HepG2 (cell line): ENCODE measurements around the gene CRTC2. TPM values are rescaled to one million over a fixed set of nuclear protein-coding genes. Genes with fewer than 3 reads are reported as not detected.

ENCODE experiments used
- FOXP1 ChIP-seq, 2 experiments: fragments of 450-650 bp in 1 of 2; IDR thresholded peaks; 2 replicates each; pipeline ENCODE4 v1.6.1; 2017 to 2018; ENCODE audit warnings: antibody characterized with exemption in 1 of 2
- HNRNPK ChIP-seq: fragments of 200-400 bp; formaldehyde crosslinking; IDR thresholded peaks from 2 replicates; pipeline ENCODE4 v1.6.1; 2018; ENCODE audit warnings: low read length, low read depth, moderate library complexity, mild to moderate bottlenecking; ENCODE audit not compliant: poor library complexity, severe bottlenecking
- MATR3 ChIP-seq: sonication (generic); formaldehyde crosslinking; IDR thresholded peaks from 2 replicates; pipeline ENCODE4 v1.4.0; 2020; ENCODE audit warnings: missing genetic modification reagents
- MNT ChIP-seq: fragments of 450-650 bp; IDR thresholded peaks from 2 replicates; pipeline ENCODE4 v1.6.1; 2016
- PLSCR1 ChIP-seq: sonication (generic); formaldehyde crosslinking; IDR thresholded peaks from 2 replicates; pipeline ENCODE4 v1.5.0; 2020; ENCODE audit warnings: missing genetic modification reagents, mild to moderate bottlenecking, borderline replicate concordance
- RFX1 ChIP-seq: fragments of 450-650 bp; IDR thresholded peaks from 2 replicates; pipeline ENCODE4 v1.6.1; 2017
- RNF219 ChIP-seq: sonication (generic); formaldehyde crosslinking; IDR thresholded peaks from 2 replicates; pipeline ENCODE4 v1.5.0; 2020; ENCODE audit warnings: mild to moderate bottlenecking, missing genetic modification reagents
- SALL2 ChIP-seq: sonication (generic); formaldehyde crosslinking; IDR thresholded peaks from 2 replicates; pipeline ENCODE4 v1.8.1; 2023; ENCODE audit warnings: mild to moderate bottlenecking, missing genetic modification reagents, inconsistent platforms
- SP1 ChIP-seq, 2 experiments: fragments of 450-650 bp in 1 of 2; sonication (generic) in 1 of 2; formaldehyde crosslinking in 1 of 2; IDR thresholded peaks; 2 replicates each; pipeline versions ENCODE4 v1.4.0 to v1.6.1; 2016 to 2020; ENCODE audit warnings: missing genetic modification reagents in 1 of 2
- TARDBP ChIP-seq: sonication (generic); formaldehyde crosslinking; IDR thresholded peaks from 2 replicates; pipeline ENCODE4 v1.8.0; 2022; ENCODE audit warnings: mild to moderate bottlenecking, missing genetic modification reagents
- TBL1XR1 ChIP-seq: fragments of 150-350 bp; IDR thresholded peaks from 2 replicates; pipeline ENCODE4 v1.6.1; 2014; ENCODE audit warnings: borderline replicate concordance, low read length; ENCODE audit not compliant: partially characterized antibody
- ZMYM4 ChIP-seq: sonication (generic); formaldehyde crosslinking; IDR thresholded peaks from 2 replicates; pipeline ENCODE4 v1.8.1; 2023; ENCODE audit warnings: mild to moderate bottlenecking, missing genetic modification reagents
- ZNF142 ChIP-seq: sonication (generic); formaldehyde crosslinking; IDR thresholded peaks from 2 replicates; pipeline ENCODE4 v1.4.0; 2020; ENCODE audit warnings: missing genetic modification reagents
- ZNF235 ChIP-seq: sonication (generic); formaldehyde crosslinking; IDR thresholded peaks from 2 replicates; pipeline ENCODE4 v1.8.1; 2023; ENCODE audit warnings: mild to moderate bottlenecking, missing genetic modification reagents, borderline replicate concordance
- ZNF33B ChIP-seq: sonication (generic); formaldehyde crosslinking; IDR thresholded peaks from 2 replicates; pipeline ENCODE4 v1.5.1; 2020; ENCODE audit warnings: mild to moderate bottlenecking, missing genetic modification reagents
- ZNF441 ChIP-seq: sonication (generic); formaldehyde crosslinking; IDR thresholded peaks from 2 replicates; pipeline ENCODE4 v1.7.0; 2021; ENCODE audit warnings: missing genetic modification reagents, borderline replicate concordance
- ZNF850 ChIP-seq: sonication (generic); formaldehyde crosslinking; conservative IDR thresholded peaks from 2 replicates; pipeline ENCODE4 v1.9.0; 2021; ENCODE audit warnings: mild to moderate bottlenecking, missing genetic modification reagents
- ZZZ3 ChIP-seq: sonication (generic); formaldehyde crosslinking; IDR thresholded peaks from 2 replicates; pipeline ENCODE4 v1.4.0; 2020; ENCODE audit warnings: missing genetic modification reagents, mild to moderate bottlenecking, borderline replicate concordance
- polyA plus RNA-seq, 8 experiments: library from polyadenylated mRNA; depleted of rRNA in 3 of 8; stranded (reverse) in 7 of 8; unstranded in 1 of 8; fragments of >200 nt; fragmentation: Illumina TruSeq in 4 of 8; extraction: Trizol in 4 of 8; gene quantifications; 2 replicates each; pipeline versions ENCODE4 v1.2.1 to v1.2.3, GENCODE V29; 2011 to 2016; ENCODE audit warnings: low read depth in 4 of 8, missing spikeins in 1 of 8, mixed read lengths in 1 of 8; ENCODE audit not compliant: insufficient read depth in 1 of 8
- total RNA-seq, 5 experiments: library from RNA; depleted of rRNA; stranded (reverse); fragments of >200 nt; fragmentation: Illumina TruSeq; extraction: Trizol; gene quantifications; 2 replicates each; pipeline ENCODE4 v1.2.3, GENCODE V29; 2016; ENCODE audit warnings: low read depth in 1 of 5

Gene CRTC2
- total and polyA plus RNA-seq, 2 of the 13 experiments (the other 11 are each of a cell fraction or from before 2014, with no cell fraction given): 6.1 to 26.7 TPM

GRCh38 chr1:153958111-153958960, at the start of gene CRTC2 (continued):
- peak; percentile 79 for TF ChIP-seq ZNF142 (CRISPR knock-in tag)
- TF ChIP-seq TARDBP (CRISPR knock-in tag): peak; percentile 86
- 0 out of 2 replicates have a peak, but pooled peaks have one; percentile 59 for TF ChIP-seq ZNF850
- TF ChIP-seq HNRNPK: peak; percentile 78
- no peak for TF ChIP-seq MATR3 (CRISPR knock-in tag)
- TF ChIP-seq RNF219 (CRISPR knock-in tag): no peak
- TF ChIP-seq TBL1XR1: peak; percentile 87
- TF ChIP-seq RFX1: no peak
- TF ChIP-seq FOXP1 (IDR thresholded peaks at IDR 0.05): 0 out of 2 replicates have a peak, but pooled peaks have one; percentile 20
- no peak for TF ChIP-seq FOXP1 (CRISPR knock-in tag; IDR thresholded peaks at IDR 0.05)
- no peak for TF ChIP-seq ZMYM4 (CRISPR knock-in tag)
- TF ChIP-seq ZZZ3 (CRISPR knock-in tag): 0 out of 2 replicates have a peak, but pooled peaks have one; percentile 17
- TF ChIP-seq ZNF441 (CRISPR knock-in tag): no peak
- no peak for TF ChIP-seq PLSCR1 (CRISPR knock-in tag)
- TF ChIP-seq MNT: 0 out of 2 replicates have a peak, but pooled peaks have one; percentile 28
- TF ChIP-seq ZNF235 (CRISPR knock-in tag): peak; percentile 60; the same call in 1 of the 2 replicates
- TF ChIP-seq SALL2: peak; percentile 2; the same call in 1 of the 2 replicates
- no peak for TF ChIP-seq ZNF33B
- no peak for TF ChIP-seq SP1 (IDR thresholded peaks at IDR 0.05)
- TF ChIP-seq SP1 (CRISPR knock-in tag; IDR thresholded peaks at IDR 0.05): peak; percentile 85
